LNCaP clone FGC (cell line): ENCODE data around the gene CPB2.

Experiments
- DNase-seq: peaks from one replicate; pipeline ENCODE4 v3.0.0-alpha.2; 2011; ENCODE audit warnings: low read depth
- H3K4me3 ChIP-seq: 2 replicates; pipeline ENCODE4 v1.5.1; 2011; ENCODE audit warnings: mild to moderate bottlenecking, low read depth, low read length, control low read depth
- TF ChIP-seq, protein P1 (sequence below): IDR thresholded peaks from 2 replicates; pipeline ENCODE4 v1.5.1; 2012; ENCODE audit warnings: mild to moderate bottlenecking; ENCODE audit not compliant: control insufficient read depth, insufficient read depth; ENCODE audit errors: extremely low read depth

CPB2 gene

DNA sequence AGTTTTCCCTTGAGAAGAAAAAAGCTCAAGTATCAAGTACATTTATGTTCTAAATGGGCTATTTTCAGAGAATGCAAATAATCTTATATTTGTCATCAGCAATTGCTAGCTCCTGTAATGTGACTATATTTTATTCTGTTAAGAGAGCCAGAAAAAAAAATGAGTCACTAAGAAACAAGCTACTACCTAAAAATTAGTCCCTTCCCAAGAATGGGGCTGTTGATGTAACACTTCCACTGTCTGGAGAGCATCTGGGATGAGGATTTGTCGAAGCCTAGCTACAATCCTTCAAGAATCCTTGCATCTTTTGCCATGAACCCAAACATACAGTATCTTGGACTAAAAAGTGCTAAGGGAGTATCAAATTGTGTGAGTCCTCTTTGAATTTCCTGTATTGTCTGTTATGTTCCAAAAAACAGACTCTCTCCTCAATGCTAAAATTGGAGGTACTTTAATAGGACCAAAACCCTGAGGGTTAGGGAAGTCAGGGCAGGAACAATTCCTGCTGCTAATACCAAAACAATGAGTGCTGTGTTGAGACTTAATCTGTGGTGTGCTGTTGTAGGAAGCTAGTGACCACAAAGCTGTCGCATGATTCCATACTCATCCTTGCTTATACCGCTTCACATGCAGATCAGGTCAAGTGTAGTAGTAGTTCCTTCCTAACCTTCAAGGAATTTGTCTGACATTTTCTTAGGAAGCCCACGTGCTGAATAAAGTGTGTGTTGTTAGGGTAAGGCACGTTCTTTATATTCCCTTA lies 47.4 kb downstream of the CPB2 start:
- no peak for DNase-seq
- H3K4me3 ChIP-seq: no peak overlapping the region

DNA sequence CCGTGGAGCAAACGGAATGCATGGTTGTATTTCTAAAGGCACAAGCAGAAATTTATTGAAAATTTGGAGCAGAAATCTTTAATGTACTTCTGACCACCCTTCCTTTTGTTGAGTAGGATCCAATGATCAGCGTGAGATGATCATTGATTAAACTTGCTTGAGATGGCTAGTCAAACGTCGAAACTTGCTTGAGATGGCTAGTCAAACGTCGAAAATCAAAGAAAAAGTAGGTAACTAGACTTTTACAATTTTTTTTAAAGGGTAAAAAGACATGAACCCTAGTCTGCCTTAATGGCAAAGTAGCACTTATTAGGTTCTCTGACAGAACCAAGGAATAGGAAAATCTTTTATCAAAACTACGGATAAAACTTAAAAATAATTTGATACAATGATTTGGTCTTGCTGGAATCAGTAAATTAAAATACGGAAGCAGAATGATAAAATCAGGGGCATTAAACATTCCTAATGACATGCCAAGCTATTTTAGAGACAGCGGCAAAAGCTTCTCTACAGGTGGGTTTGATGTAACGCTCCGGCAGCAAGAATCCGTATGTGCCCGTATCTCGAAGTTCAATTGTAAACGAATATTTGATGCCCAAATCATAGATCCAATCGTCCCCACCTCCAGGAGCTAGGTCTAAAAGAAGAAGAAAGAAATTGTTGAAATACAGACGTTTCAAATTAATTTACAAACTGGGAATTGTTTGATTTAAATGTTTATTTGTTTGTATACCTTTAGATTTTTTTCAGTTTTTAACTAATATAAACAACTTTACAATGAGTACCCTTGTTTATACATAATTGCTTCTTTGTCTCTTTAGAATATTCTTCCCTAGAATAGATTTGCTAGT lies 51.4 kb downstream of the CPB2 start:
- TF ChIP-seq, protein P1, sequence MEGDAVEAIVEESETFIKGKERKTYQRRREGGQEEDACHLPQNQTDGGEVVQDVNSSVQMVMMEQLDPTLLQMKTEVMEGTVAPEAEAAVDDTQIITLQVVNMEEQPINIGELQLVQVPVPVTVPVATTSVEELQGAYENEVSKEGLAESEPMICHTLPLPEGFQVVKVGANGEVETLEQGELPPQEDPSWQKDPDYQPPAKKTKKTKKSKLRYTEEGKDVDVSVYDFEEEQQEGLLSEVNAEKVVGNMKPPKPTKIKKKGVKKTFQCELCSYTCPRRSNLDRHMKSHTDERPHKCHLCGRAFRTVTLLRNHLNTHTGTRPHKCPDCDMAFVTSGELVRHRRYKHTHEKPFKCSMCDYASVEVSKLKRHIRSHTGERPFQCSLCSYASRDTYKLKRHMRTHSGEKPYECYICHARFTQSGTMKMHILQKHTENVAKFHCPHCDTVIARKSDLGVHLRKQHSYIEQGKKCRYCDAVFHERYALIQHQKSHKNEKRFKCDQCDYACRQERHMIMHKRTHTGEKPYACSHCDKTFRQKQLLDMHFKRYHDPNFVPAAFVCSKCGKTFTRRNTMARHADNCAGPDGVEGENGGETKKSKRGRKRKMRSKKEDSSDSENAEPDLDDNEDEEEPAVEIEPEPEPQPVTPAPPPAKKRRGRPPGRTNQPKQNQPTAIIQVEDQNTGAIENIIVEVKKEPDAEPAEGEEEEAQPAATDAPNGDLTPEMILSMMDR: no peak
- peak overlapping the region; percentile 91 for H3K4me3 ChIP-seq
- no peak for DNase-seq

More for the DNA sequence above, 47.4 kb downstream of the CPB2 start:
- TF ChIP-seq, protein P1: no peak

DNA sequence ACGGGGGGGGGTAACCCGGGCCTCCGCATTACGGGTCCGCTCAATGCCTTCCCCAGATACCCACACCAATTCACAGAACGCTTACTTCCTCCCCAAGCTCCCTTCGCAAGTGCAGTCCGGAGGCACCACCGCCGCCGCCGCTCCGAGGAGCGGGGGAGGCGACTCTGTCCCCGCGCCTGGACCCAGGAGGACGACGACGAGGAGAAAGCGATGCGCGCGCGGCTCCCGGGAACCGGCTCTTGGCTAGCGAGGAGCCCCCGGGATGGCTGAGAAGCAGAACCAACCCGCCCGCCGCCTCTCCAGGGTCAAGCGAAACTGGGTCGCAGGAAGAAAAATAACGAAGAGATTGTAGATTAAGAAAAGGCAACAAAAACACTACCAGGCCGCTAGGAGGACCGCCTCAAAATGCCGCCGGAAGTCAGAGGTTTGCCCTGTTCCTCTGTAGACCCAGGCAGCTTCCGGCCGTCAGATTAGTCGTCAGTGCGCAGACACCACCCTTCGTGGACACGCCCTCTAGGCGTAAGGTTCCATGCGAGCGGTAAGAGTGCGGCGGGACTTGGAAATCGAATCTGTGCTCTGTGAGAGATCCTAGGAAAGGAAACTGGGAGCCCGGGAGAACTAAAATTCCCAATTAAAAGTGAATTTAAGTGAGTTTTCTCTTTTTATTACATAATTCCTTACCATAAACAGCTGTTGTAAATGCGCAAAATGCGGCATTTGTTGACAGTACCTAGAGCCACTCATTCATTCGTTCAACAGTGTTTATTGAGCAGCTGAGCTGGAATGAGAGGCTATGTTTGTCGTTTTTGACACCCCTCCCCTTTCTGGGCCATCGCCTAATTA lies 52.3 kb downstream of the CPB2 start, which contains the start of gene ZC3H13:
ZC3H13 (minus strand) TSS at position 428 of the 843 bp plus-strand sequence. CDS start 7,239 bp downstream, outside the sequence.
- H3K4me3 ChIP-seq: peak within 1 kb of the TSS; percentile 91
- DNase-seq: peak; percentile 91
- TF ChIP-seq, protein P1: peak; percentile 11; the same call in 1 of the 2 replicates

DNA sequence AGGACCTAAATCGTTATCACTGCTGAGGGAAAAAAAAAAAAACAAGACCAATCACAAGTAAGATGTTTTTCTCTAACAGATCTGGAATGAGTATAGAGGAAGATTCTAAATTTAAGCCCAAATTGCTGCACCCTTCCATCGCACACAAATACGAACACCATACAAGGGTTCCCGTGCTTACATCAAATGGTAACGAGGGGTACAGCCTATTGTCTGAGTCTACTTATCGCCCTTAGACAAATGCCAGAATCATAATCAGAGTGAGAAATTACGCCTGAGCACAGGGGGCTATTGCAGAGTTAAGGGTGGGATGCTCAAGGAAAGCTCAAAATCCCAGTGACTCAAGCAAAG lies 52.9 kb downstream of the CPB2 start:
- peak overlapping the region; percentile 91 for H3K4me3 ChIP-seq
- no peak for DNase-seq
- TF ChIP-seq, protein P1: no peak

DNA sequence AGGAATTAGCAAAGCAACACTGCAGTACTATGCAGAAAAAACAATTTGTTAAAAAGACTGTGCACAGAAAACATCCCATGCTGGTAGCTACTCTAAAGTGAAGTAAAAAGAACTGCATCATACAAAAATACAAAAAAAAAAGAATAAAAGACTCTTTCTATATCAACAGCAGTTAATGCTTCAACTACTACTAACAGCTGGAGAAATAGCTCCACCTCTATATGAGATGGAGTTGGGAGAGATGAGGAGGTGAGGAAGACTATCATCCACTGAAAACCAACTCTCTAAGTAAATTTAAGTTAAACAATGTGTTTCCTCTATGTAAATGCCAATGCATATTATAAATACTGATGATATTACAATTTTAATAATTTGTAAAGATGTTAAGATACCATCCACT lies 54.1 kb downstream of the CPB2 start:
- TF ChIP-seq, protein P1: no peak
- peak overlapping the region; percentile 91; the same call in 1 of the 2 replicates for H3K4me3 ChIP-seq

DNA sequence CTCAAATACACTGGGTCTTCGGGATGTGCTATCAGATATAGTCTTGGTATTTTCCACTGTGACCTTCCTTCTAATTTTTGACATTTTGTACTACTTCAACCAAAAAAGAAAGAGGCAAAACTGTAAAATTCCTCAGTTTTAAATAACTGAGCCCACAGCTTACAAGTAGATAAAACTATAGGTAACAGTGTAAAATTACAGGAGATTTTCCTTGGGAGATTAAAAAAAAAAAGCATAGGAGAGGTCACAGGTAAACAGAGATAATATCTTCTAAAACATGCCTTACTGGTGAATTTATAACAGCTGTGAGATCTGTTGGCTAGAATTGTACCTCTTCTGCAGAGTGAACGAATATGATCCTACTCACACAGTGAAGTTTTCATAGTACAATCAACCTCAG lies 59.4 kb downstream of the CPB2 start:
- DNase-seq: no peak
- H3K4me3 ChIP-seq: no peak overlapping the region
- TF ChIP-seq, protein P1: no peak

More for the DNA sequence above, 54.1 kb downstream of the CPB2 start:
- DNase-seq: no peak
